IMR-90 (cell line): ENCODE results near the gene ARHGAP12. TPM values are rescaled to one million over a fixed set of nuclear protein-coding genes. Genes with fewer than 3 reads are reported as not detected.
A peak's percentile ranks its signal among the peaks of the same experiment; 100 is the strongest.

Experiments
- ATAC-seq: fragments of 200-7000 bp; cut with Tn5 transposase; 2 replicates; pipeline ENCODE4 v1.9.1; 2020; ENCODE audit warnings: low read depth, mild to moderate bottlenecking, moderate library complexity
- BruUV-seq: library from RNA; stranded (reverse); fragments of 400-500 nt; replicated peaks from 2 replicates; lab custom pipeline; 2021; lab: Mats Ljungman, UMichigan
- CTCF ChIA-PET: fragments of 300-600 bp; formaldehyde crosslinking; extraction: SDS; loops from one replicate; lab custom pipeline; 2021; ENCODE audit warnings: antibody characterized with exemption; lab: Yijun Ruan, JAX
- POLR2A ChIA-PET: fragments of 300-600 bp; sonication (Branson Sonifier 250); formaldehyde crosslinking; loops from one replicate; lab custom pipeline; 2022; ENCODE audit warnings: antibody characterized with exemption; ENCODE audit not compliant: unreplicated experiment; lab: Charles Lee
- DNase-seq: peaks from one replicate; pipeline ENCODE4 v3.0.0; 2013
- H2AFZ ChIP-seq: replicated peaks from 2 replicates; pipeline ENCODE3; 2013; ENCODE audit warnings: low read length, mild to moderate bottlenecking; ENCODE audit not compliant: poor library complexity
- H2AK5ac ChIP-seq: 2 replicates; pipeline ENCODE4 v1.6.1; 2013; ENCODE audit warnings: low read depth, low read length, inconsistent platforms
- H2AK9ac ChIP-seq: replicated peaks from 2 replicates; pipeline ENCODE3; 2013; ENCODE audit warnings: mild to moderate bottlenecking, low read depth, low read length, moderate library complexity; ENCODE audit not compliant: poor library complexity
- H2BK120ac ChIP-seq: 2 replicates; pipeline ENCODE4 v1.6.1; 2013; ENCODE audit warnings: low read depth, low read length, inconsistent platforms
- H2BK15ac ChIP-seq: 3 replicates; pipeline ENCODE4 v1.6.1; 2013; ENCODE audit warnings: low read depth, low read length, inconsistent platforms
- H2BK20ac ChIP-seq: 2 replicates; pipeline ENCODE4 v1.6.1; 2013; ENCODE audit warnings: low read depth, mild to moderate bottlenecking, inconsistent platforms, low read length, moderate library complexity
- H2BK5ac ChIP-seq: 2 replicates; pipeline ENCODE4 v1.6.1; 2013; ENCODE audit warnings: mild to moderate bottlenecking, low read depth, low read length, inconsistent platforms; ENCODE audit not compliant: poor library complexity, severe bottlenecking
- H3K14ac ChIP-seq: replicated peaks from 2 replicates; pipeline ENCODE4 v1.6.1; 2013; ENCODE audit warnings: low read depth, low read length, inconsistent platforms
- H3K18ac ChIP-seq: 2 replicates; pipeline ENCODE4 v1.6.1; 2013; ENCODE audit warnings: low read depth, low read length, control low read depth
- H3K23ac ChIP-seq: 2 replicates; pipeline ENCODE4 v1.6.1; 2013; ENCODE audit warnings: low read depth, low read length, inconsistent platforms
- H3K27ac ChIP-seq: 2 replicates; pipeline ENCODE4 v1.5.1; 2013; ENCODE audit warnings: mild to moderate bottlenecking, control low read depth, low read length; ENCODE audit not compliant: insufficient read depth
- H3K27me3 ChIP-seq: 2 replicates; pipeline ENCODE4 v1.6.1; 2013; ENCODE audit warnings: low read length; ENCODE audit not compliant: control insufficient read depth, insufficient read depth
- H3K36me3 ChIP-seq: 2 replicates; pipeline ENCODE4 v1.6.1; 2013; ENCODE audit warnings: low read length, mixed read lengths; ENCODE audit not compliant: control insufficient read depth, insufficient read depth
- H3K4ac ChIP-seq: 2 replicates; pipeline ENCODE4 v1.6.1; 2013; ENCODE audit warnings: low read depth, low read length, inconsistent platforms
- H3K4me1 ChIP-seq: 2 replicates; pipeline ENCODE4 v1.6.1; 2013; ENCODE audit warnings: low read length, mixed read lengths; ENCODE audit not compliant: control insufficient read depth, insufficient read depth
- H3K4me2 ChIP-seq: 2 replicates; pipeline ENCODE4 v1.6.1; 2013; ENCODE audit warnings: low read depth, mild to moderate bottlenecking, control low read depth, low read length, moderate library complexity
- H3K4me3 ChIP-seq: 2 replicates; pipeline ENCODE4 v1.5.1; 2013; ENCODE audit warnings: low read depth, mild to moderate bottlenecking, control low read depth, low read length, moderate library complexity; ENCODE audit not compliant: insufficient read depth
- H3K56ac ChIP-seq: 2 replicates; pipeline ENCODE4 v1.6.1; 2013; ENCODE audit warnings: low read length, inconsistent platforms; ENCODE audit not compliant: insufficient read depth; ENCODE audit errors: extremely low read depth
- H3K79me1 ChIP-seq, 2 experiments: 2 replicates each; pipeline ENCODE4 v1.6.1; 2013; ENCODE audit warnings: low read length in 2 of 2, inconsistent platforms in 1 of 2, low read depth in 1 of 2
- H3K9ac ChIP-seq: 2 replicates; pipeline ENCODE4 v1.6.1; 2013; ENCODE audit warnings: low read depth, low read length, control low read depth
- H3K9me1 ChIP-seq: 2 replicates; pipeline ENCODE4 v1.6.1; 2013; ENCODE audit warnings: low read length, inconsistent platforms; ENCODE audit not compliant: insufficient read depth
- H3K9me3 ChIP-seq: 2 replicates; pipeline ENCODE4 v1.6.1; 2013; ENCODE audit warnings: low read length; ENCODE audit not compliant: control insufficient read depth, insufficient read depth
- H4K20me1 ChIP-seq: 2 replicates; pipeline ENCODE4 v1.6.1; 2013; ENCODE audit warnings: low read length, inconsistent platforms; ENCODE audit not compliant: insufficient read depth
- H4K5ac ChIP-seq: 2 replicates; pipeline ENCODE4 v1.6.1; 2013; ENCODE audit warnings: mild to moderate bottlenecking, low read depth, low read length, control low read depth
- H4K8ac ChIP-seq, 2 experiments: 2 replicates each; pipeline ENCODE4 v1.6.1; 2013; ENCODE audit warnings: low read depth in 2 of 2, low read length in 2 of 2, control low read depth in 1 of 2, inconsistent platforms in 1 of 2
- H4K91ac ChIP-seq: 2 replicates; pipeline ENCODE4 v1.6.1; 2013; ENCODE audit warnings: low read depth, low read length, inconsistent platforms; ENCODE audit not compliant: insufficient read depth
- BHLHE40 ChIP-seq: fragments of 150-350 bp; IDR thresholded peaks from 2 replicates; pipeline ENCODE4 v1.6.1; 2016; ENCODE audit warnings: mild to moderate bottlenecking, low read depth, low read length
- CEBPB ChIP-seq: IDR thresholded peaks from 2 replicates; pipeline ENCODE4 v1.6.1; 2012; ENCODE audit warnings: low read depth, low read length, improper control_type of control experiment
- FOS ChIP-seq: fragments of 150-350 bp; IDR thresholded peaks from 2 replicates; pipeline ENCODE4 v1.6.1; 2016; ENCODE audit warnings: low read depth, low read length
- WGBS, 2 experiments: methylation state at CpG; one replicate each; pipeline versions ENCODE4 v1.1.5 to v1.1.7; 2013; ENCODE audit warnings: missing lambda C conversion rate in 2 of 2; ENCODE audit not compliant: insufficient read length in 1 of 2; ENCODE audit errors: extremely low coverage in 2 of 2; 5-methylcytosine and 5-hydroxymethylcytosine counted together
- dilution Hi-C: fragments of 300-500 bp; cut with HindIII; formaldehyde crosslinking; loops from one replicate; pipeline ENCODE4 v1.14.3; 2018; ENCODE audit warnings: low sequenced_read_pairs; ENCODE audit not compliant: unreplicated experiment
- in situ Hi-C: fragments of 300-500 bp; cut with MboI; formaldehyde crosslinking; loops from 3 replicates; pipeline ENCODE4 v1.14.3; 2019; ENCODE audit warnings: low sequenced_read_pairs, inconsistent platforms, mixed read lengths
- intact Hi-C: fragments of 100-400 bp; cut with micrococcal nuclease; formaldehyde crosslinking; loops from 2 replicates; pipeline ENCODE4 v1.10.0; 2022
- polyA plus RNA-seq, 3 experiments: library from polyadenylated mRNA; depleted of rRNA; stranded (reverse); fragments of >200 nt; gene quantifications; 2 replicates each; pipeline ENCODE4 v1.2.3, GENCODE V29; 2012; ENCODE audit warnings: low replicate concordance in 1 of 3
- total RNA-seq: library from RNA; depleted of rRNA; stranded (reverse); fragments of >200 nt; gene quantifications from 2 replicates; pipeline ENCODE4 v1.2.3, GENCODE V29; 2012

ARHGAP12 gene
- total and polyA plus RNA-seq, 2 of the 4 experiments (the other 2 are of a cell fraction) = 9.0 to 28.5 TPM

- peaks cover 6% of the 10 kb centered on the region for H3K4me1 ChIP-seq
- BruUV-seq = no TSS peak
- peak overlapping the region; percentile 69 for H2BK5ac ChIP-seq
- no peak overlapping the region for H3K14ac ChIP-seq
- H4K91ac ChIP-seq = no peak overlapping the region
- H3K79me1 ChIP-seq = peaks cover 19 to 52% of the 10 kb centered on the region in 2 experiments
- ChIA-PET POLR2A (no interaction called here), CTCF (interaction anchor here (0.6 to 0.7 kb wide), 2 partner anchors 11 to 23 kb away, joined by 3 read pairs; no protein-coding TSS in a partner anchor)
- H3K9me1 ChIP-seq = no peaks in the 10 kb centered on the region; the same call in none of the 2 replicates
- WGBS, 2 experiments = 80% methylated on average over 1 of the region's 3 CpGs; no CpG with 5 or more reads in 1 of the 2 experiments
- H2AFZ ChIP-seq = no peak overlapping the region
- H3K4me3 ChIP-seq = no peak overlapping the region
- no peak overlapping the region for H3K9ac ChIP-seq
- no peak overlapping the region for H2BK120ac ChIP-seq
- TF ChIP-seq CEBPB = peak; percentile 94
- peak; percentile 26; the same call in 1 of the 2 replicates for TF ChIP-seq FOS
- no peak for TF ChIP-seq BHLHE40
- H2BK20ac ChIP-seq = no peak overlapping the region
- DNase-seq = peak; percentile 72
- no peak overlapping the region for H4K8ac ChIP-seq
- no peak overlapping the region for H2AK5ac ChIP-seq
- intact Hi-C loops (loop anchor here (5.0 kb wide), 1 partner anchor 40 kb away; no protein-coding TSS in a partner anchor), in situ Hi-C loops (loop anchor here (25.0 kb wide), 1 partner anchor 345 kb away; no protein-coding TSS in a partner anchor), dilution Hi-C loops (no loop called here)
- no peak overlapping the region for H4K5ac ChIP-seq
- H3K27ac ChIP-seq = 0 out of 2 replicates have a peak overlapping the region, but pooled peaks have one; percentile 33
- peaks cover 23% of the 10 kb centered on the region for H4K20me1 ChIP-seq
- no peak overlapping the region for H3K18ac ChIP-seq
- H2BK15ac ChIP-seq = no peak overlapping the region
- no peaks in the 10 kb centered on the region for H3K27me3 ChIP-seq
- H2AK9ac ChIP-seq = no peak overlapping the region
- no peaks in the 10 kb centered on the region for H3K36me3 ChIP-seq
- H3K56ac ChIP-seq = no peak overlapping the region
- H3K4ac ChIP-seq = no peak overlapping the region
- no peak overlapping the region for H3K23ac ChIP-seq
- no peak overlapping the region for H3K4me2 ChIP-seq
- H3K9me3 ChIP-seq = no peaks in the 10 kb centered on the region
- ATAC-seq = no peak; the same call in 1 of the 2 replicates
These were observed 61.0 kb downstream of the ARHGAP12 start for GRCh38 chr10:31867646-31868045.
